GM18505 (cell line): Measurements from ENCODE around the gene ABCD1.
"Not testable (repeated sequence)": the region's sequence is repeated elsewhere in the genome, so short reads cannot be mapped to it uniquely, and the experiment has no call there.

Source experiments
- ATAC-seq: cut with Tn5 transposase; IDR thresholded peaks from one replicate; pipeline ENCODE4 v1.9.1; 2021; ENCODE audit not compliant: unreplicated experiment
- POLR2A ChIP-seq: IDR thresholded peaks from 4 replicates; pipeline ENCODE4 v1.6.1; 2011; ENCODE audit warnings: borderline replicate concordance; ENCODE audit not compliant: insufficient read depth, insufficient read length; ENCODE audit errors: extremely low read depth

The ABCD1 gene

GRCh38 chrX:153700376-153700945, 24.2 kb upstream of the ABCD1 start:
- no peak for TF ChIP-seq POLR2A
- no peak for ATAC-seq

DNA sequence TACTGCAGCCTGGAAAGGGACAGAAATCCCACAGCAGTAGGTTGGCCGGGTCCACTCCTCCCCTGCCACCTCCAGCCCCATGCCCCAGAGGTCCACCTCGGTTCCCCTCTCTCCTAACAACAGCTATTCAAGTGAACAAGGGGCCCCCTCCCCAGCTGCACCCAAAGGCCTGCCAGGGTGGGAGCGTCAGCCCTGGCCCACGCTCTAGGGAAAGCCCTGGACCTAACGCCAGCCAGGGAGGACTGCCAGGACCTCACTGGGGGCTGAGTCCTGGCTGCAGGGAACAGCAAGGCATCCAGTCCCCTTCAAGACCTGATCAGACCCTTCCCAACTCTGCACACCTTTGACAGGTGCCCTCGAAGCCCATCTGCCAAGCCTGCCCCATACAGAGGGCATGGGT, 23.7 kb upstream of the ABCD1 start:
- TF ChIP-seq POLR2A, result no peak
- no peak for ATAC-seq

DNA sequence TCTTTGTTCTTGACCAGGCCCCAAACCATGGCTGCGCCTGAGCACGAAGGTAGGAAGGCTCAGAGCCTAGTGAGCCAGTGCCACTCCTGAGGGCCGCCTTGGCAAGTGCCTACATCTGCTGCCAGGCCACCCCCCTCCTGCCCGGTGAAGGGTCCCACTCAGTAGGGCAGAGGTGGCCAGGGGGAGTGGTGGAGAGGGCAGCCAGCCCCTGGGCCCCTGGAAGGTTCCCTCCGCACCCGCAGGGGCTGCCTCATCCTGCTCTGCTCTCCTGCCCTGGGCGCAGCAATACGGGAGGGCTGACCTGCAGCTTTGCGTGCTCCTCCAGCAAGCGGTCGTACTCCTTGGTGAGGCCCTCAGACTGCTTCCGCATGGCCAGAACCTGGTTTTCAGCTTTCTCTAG, 22.9 kb upstream of the ABCD1 start:
- TF ChIP-seq POLR2A, result no peak
- ATAC-seq, result no peak

DNA sequence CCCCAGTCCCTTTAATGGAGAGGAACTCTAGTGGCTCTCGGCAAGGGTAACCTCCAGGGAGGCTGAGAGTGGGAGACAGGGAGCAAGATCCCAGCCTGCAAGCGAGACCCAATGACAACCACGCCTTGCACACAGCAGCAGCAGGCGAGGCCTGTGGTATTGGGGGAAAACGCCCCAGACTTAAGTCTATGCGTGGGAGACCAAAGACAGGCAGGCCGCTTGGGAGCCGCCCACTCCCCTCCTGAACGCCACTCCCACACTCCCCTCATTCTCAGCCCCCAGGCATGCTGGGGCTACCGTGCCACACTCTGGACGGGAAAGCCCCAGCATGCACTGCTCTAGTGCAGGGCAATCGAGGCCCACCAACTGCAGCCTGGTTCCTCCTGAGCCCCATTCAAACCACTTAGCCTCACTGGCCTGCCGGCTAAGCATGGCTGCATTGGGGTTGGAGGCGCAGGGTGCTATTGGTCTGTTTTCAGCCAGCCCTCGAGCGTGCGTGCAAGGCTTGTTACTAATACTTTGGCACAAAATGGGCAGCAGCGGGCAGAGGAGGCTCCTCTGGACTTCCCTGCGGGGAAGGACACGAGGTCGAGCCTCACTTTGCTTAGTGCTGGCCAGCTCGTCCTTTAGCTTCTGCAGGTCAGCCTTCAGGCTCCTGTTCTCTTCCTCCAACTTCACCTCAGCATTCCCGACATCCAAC, 22.2 kb upstream of the ABCD1 start:
- TF ChIP-seq POLR2A, result no peak
- no peak for ATAC-seq

DNA sequence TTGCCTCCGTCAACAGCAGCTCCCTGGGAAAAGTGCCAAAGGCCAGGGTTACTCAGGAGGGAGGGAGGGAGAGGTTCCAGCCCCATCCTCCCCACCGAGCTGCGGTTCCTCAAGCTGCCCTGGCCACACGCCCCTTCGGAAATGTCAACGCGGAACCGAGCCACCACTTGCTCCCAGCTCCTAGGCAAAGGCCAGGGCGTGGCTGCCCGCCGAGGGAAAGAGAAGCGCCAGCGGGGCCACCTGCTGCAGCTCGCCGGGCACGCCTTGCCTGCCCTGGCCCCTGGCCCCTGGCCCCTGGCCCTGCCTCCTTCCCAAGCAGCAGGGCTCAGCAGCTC, 21.7 kb upstream of the ABCD1 start:
- TF ChIP-seq POLR2A, result no peak
- ATAC-seq, result no peak

- ATAC-seq, result no peak
- TF ChIP-seq POLR2A, result no peak
Observed at GRCh38 chrX:153704021-153704526, 20.6 kb upstream of the ABCD1 start.

DNA sequence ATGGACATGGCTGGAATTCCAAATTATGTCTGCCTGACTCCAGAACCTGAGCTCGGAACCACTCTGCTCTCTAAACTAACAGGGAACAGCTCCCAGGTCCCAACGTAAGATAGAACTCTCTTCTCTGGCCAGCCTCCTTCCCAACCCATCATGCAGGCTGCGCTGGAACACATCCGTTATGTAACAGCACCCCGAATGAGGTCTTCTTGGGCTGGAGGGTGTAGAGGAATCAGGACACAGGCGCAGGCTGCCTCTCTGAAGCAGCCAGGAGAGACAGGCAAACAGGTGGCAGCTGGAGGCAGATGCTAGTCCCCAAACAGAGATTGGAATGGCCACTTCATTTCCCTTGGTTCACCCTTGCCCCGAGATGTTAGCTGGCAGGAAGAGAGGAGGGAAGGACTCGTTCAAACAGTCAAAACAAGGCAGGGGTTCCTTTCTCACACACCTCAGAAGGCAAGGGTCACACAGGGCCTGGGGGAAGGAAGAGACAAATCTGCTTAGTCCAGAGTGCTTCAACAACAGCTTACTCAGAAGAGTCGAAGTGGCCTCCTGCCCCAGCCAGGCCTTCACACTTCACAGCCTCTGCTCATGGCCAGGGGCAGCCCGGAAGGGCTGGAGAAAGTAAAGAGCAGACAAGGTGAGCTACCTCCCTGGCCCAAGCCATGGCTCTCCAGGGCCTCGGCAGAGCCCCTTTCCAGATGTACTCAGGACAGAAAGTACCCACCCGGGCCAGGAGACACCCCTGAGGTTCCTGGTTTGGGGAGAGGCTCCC, 19.8 kb upstream of the ABCD1 start:
- not testable (repeated sequence) for ATAC-seq

DNA sequence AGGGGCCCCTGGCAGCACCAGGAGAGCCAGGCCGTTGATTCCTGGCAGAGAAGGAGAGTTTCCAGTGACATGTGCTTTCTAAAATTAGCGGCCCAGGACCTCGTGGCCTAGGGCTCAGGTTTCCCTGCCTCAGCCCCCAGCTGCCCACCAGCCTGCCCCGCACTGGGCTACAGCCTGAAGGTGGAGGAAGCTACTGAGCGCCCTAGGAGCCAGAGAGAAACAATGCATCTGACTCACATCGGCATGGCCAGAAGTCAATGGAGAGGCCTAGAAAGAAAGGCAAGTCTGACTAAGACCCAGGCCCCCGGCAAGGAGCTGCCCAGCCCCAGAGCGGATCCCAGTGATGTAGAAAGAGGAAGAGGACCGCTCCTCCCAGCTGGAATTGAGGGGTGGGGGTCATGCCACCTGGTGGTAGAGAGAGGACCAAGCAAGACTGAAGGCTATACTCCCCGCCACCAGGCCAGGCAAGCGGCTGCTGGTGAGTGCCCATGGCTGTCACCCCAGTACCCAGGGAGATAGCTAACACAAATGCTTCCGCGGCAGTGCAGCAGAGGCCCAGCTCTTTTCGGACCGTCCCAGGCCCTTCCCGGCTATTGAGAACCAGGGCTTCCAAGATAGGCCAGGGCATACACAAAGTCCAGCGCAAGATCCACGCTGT, 19.1 kb upstream of the ABCD1 start:
- not testable (repeated sequence) for ATAC-seq

GRCh38 chrX:153706799-153707198, 17.9 kb upstream of the ABCD1 start:
- no peak for TF ChIP-seq POLR2A
- ATAC-seq, result no peak

DNA sequence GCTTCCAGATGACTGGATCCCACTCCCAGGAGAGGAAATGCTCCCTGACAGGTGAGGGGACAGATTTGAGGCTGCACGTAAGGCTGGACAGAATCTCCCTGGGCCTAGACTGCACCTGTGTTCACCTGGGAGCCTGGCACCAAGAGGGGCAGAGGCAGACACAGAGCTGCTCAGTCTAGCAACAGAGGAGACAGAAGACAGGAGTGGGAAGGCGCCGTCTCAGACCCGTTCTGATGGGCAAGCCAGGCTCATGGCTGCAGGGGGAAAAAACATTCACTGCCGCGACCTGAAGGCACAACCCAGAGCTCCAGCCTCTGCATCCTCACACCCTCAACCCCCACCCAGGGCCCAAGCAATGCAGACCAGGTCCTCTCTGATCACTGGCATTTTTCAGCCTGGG, 17.2 kb upstream of the ABCD1 start:
- TF ChIP-seq POLR2A, result no peak
- ATAC-seq, result no peak

DNA sequence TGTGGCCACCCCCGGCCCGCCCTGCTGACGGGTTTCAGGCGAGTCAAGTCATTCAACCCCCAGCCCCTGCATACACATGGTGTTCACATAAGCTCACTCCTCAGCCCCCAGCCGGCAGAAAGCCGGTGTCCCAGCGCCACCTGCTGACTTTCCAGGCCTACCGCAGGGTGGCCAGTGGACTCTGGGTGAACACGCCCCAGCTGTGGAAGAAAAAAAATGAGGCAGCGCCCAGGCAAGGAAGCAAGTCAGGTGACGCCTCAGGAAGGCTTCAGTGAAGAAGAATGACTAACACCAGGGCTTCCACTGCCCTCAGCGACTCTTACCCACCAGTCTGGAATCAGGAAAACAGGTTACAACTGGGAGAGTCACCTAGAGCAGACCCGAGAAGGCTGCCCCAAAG, 16.2 kb upstream of the ABCD1 start:
- no peak for TF ChIP-seq POLR2A
- no peak for ATAC-seq

- no peak for ATAC-seq
- no peak for TF ChIP-seq POLR2A
Observed at GRCh38 chrX:153709726-153710674, 14.7 kb upstream of the ABCD1 start.

- ATAC-seq, result no peak
- TF ChIP-seq POLR2A, result no peak
Observed at GRCh38 chrX:153714256-153714655, 10.4 kb upstream of the ABCD1 start.
